Frontal cortex (tissue), 4 donors: ENCODE results near the gene SLC19A2. TPM values are rescaled to one million over a fixed set of nuclear protein-coding genes. Genes with fewer than 3 reads are reported as not detected.
"Not testable (repeated sequence)": the region's sequence is repeated elsewhere in the genome, so short reads cannot be mapped to it uniquely, and the experiment has no call there.

Experiments
- DNase-seq, 2 donors: peaks; one replicate each; pipeline ENCODE4 v3.0.0; 2012; ENCODE audit warnings: low spot score in 2 of 2
- FAIRE-seq: peaks from 2 replicates; lab custom pipeline; 2012; peaks lifted over from hg19 to GRCh38; lab: Jason Lieb, UNC
- total RNA-seq: library from RNA; depleted of rRNA; stranded (reverse); fragments of >200 nt; gene quantifications from one replicate; pipeline ENCODE4 v1.2.3, GENCODE V29; 2014
- donor health status: control.
- donor health status: control.
- donor health status: control.

SLC19A2 gene
- total RNA-seq, 1 donor from 2014 or later = 23.6 TPM

GRCh38 chr1:169511316-169512005 lies 25.7 kb upstream of the SLC19A2 start:
- FAIRE-seq (no peak), DNase-seq (no peak)

GRCh38 chr1:169510060-169510459 lies 24.3 kb upstream of the SLC19A2 start:
- FAIRE-seq (no peak), DNase-seq (no peak)

- no peak for DNase-seq
- FAIRE-seq = no peak
Observed at GRCh38 chr1:169509354-169509753, 23.6 kb upstream of the SLC19A2 start.

- no peak for FAIRE-seq
- no peak for DNase-seq
Observed at GRCh38 chr1:169508432-169509338, 22.9 kb upstream of the SLC19A2 start.

- no peak for DNase-seq
- FAIRE-seq = no peak
Observed at GRCh38 chr1:169507413-169507812, 21.7 kb upstream of the SLC19A2 start.

- FAIRE-seq, DNase-seq: not testable (repeated sequence)
Observed at GRCh38 chr1:169503601-169504000, 17.9 kb upstream of the SLC19A2 start.

GRCh38 chr1:169499807-169500206 lies 14.1 kb upstream of the SLC19A2 start:
- DNase-seq = no peak
- FAIRE-seq = no peak

GRCh38 chr1:169497317-169497716 lies 11.6 kb upstream of the SLC19A2 start:
- FAIRE-seq (no peak), DNase-seq (no peak)

- DNase-seq (no peak), FAIRE-seq (no peak)
Observed at GRCh38 chr1:169495916-169496315, 10.2 kb upstream of the SLC19A2 start.

GRCh38 chr1:169495046-169495775 lies 9.5 kb upstream of the SLC19A2 start:
- FAIRE-seq (no peak), DNase-seq (no peak)

- FAIRE-seq = no peak
- DNase-seq = no peak
Observed at GRCh38 chr1:169494343-169494742, 8.6 kb upstream of the SLC19A2 start.

- no peak for FAIRE-seq
- DNase-seq = no peak
Observed at GRCh38 chr1:169493251-169493650, 7.5 kb upstream of the SLC19A2 start.

GRCh38 chr1:169491845-169492281 lies 6.1 kb upstream of the SLC19A2 start:
- FAIRE-seq (no peak), DNase-seq (no peak)

GRCh38 chr1:169488157-169488556 lies 2.4 kb upstream of the SLC19A2 start:
- no peak for DNase-seq
- FAIRE-seq = no peak

- FAIRE-seq (no peak), DNase-seq (no peak)
Observed at GRCh38 chr1:169487561-169487960, 1.8 kb upstream of the SLC19A2 start.

GRCh38 chr1:169487133-169487532 lies 1.4 kb upstream of the SLC19A2 start:
- no peak for FAIRE-seq

GRCh38 chr1:169486281-169487051 lies 722 bp upstream of the SLC19A2 start:
- peak; percentile 14 to 37 for DNase-seq
- FAIRE-seq = no peak

More at GRCh38 chr1:169487133-169487532, 1.4 kb upstream of the SLC19A2 start:
- DNase-seq = no peak

- FAIRE-seq = no peak
- peak in 1 of 2 donors; percentile 18 for DNase-seq
Observed at GRCh38 chr1:169484683-169485430, 887 bp downstream of the SLC19A2 start.

- DNase-seq (no peak), FAIRE-seq (no peak)
Observed at GRCh38 chr1:169484101-169484500, 1.6 kb downstream of the SLC19A2 start.
